ENCODE data around the gene OLFML2A.

GRCh38 chr9:124801356-124801755 lies 24.4 kb downstream of the OLFML2A start:
- no peak for TF ChIP-seq CTCF (conservative IDR thresholded peaks at IDR 0.05; ENCODE audit: low read length)
- no peak for TF ChIP-seq EZH2phosphoT487 (IDR thresholded peaks at IDR 0.05; ENCODE audit: borderline replicate concordance)
